NCI-H526 treated with DMSO at 0.1 percent for 48 hours (cell line): Measurements from ENCODE around the gene PRR33.

Experiments
- DNase-seq: peaks from one replicate; lab custom pipeline; 2025; lab: John Stamatoyannopoulos, UW

PRR33 gene

DNA sequence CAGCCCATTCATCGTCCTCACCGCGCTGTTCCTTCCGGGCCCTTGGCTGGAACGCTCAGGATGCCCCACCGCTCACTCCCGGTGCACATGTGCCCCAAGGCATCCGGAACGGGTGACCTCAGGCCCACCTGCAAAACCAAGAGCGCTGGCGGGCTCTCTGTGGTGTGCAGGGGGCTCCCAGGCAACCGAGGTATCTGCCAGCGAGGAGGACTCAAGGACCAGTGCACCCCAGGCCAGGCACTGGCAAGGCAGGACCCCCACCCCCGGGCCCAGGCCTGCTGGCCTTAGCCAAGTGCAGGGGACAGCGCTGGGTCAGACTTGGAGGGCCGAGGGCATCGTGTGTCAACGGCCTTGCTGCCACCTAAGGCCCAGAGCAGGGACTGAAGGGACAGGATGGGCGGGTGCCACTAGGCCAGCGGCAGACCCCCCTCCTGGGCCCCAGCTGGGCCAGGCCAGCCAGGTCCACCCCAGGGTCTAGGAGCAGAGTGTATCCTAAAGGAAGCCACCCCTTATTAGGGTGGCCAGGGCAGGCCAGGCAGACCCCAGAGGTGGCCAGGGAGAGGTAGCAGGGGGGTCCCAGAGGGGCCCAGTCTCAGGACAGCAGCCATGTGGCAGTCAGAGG is 36.3 kb upstream of the PRR33 start:
- DNase-seq = no peak

DNA sequence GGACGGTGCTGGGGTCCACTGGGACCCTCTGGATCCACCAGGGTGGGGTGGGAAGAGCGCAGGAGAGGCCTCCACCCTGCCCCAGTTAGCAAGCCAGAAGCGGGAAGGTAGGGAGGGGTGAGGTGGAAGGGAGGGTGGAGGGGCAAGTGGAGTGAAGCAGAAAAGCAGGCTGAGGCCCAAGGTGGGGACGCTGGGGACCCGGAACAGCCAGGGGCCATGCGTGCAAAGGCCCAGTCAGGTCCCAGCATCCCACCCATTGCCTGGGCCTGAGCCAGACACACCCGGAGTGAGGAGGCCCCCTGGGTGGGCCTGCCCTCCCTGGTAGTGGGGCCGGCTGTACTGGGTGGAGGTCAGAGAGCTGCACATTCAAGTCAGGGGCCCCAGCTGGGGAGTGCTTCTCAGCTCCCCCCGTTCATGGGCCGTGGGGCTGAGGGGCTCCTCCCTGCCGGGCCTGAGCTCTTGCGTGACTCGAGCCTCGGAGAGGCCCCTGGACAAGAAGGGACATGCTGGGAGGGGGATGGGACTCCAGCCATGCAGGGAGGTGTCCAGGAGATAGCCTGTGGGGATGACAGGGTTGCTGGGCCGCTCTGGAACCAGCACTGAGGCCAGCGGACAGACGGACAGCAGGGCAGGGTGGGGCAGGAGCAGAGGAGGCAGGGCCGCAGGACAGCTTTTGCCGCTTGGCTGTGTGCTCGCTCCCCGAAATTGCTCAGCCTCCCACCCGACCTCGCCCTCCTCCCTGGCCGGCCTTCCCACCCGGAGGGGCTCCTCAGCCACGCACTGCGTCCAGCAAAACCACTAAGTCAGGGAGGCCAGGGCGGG is 35.5 kb upstream of the PRR33 start:
- no peak for DNase-seq

DNA sequence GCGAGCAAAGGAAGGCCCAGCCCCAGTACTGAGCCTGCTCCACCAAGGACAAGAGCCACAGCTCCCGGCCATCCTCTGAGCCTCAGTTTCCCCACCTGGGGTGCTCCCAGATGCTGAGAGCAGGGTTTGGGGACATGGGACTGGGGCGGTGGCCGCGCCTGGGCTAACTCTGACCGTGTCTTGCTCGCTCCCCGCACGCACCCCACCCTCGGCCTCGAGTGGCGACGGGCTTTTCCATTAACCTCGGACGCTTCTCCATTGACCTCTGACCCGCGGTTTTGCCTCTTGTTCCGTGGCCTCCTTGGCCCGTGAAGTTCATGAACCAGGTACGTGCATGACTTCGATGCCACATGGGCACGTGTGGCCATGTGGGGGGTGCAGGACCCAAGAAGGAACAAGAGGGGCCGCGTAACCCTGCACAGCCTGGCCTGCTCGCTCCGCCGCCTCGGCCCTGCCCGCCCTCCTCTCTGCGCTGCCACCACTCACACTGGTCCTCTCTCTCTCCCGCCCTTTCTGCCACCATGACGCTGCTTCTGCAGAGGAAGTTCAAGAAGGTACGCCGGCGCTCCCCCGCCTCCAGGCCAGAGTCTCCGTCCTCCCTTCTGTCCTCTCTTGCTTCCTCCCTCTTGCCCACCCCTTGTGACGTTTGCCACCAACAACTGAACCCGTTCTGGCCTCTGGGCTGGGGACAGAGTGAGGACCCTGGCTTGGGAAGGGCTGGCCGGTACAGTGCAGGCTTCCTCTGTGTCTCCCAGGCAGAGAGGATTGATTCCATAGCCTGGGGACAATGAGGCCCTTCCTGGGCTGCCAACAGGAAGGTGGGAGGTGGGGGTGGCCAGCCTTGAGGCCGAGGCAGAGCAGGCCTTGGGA is 34.7 kb upstream of the PRR33 start:
- DNase-seq = no peak

DNA sequence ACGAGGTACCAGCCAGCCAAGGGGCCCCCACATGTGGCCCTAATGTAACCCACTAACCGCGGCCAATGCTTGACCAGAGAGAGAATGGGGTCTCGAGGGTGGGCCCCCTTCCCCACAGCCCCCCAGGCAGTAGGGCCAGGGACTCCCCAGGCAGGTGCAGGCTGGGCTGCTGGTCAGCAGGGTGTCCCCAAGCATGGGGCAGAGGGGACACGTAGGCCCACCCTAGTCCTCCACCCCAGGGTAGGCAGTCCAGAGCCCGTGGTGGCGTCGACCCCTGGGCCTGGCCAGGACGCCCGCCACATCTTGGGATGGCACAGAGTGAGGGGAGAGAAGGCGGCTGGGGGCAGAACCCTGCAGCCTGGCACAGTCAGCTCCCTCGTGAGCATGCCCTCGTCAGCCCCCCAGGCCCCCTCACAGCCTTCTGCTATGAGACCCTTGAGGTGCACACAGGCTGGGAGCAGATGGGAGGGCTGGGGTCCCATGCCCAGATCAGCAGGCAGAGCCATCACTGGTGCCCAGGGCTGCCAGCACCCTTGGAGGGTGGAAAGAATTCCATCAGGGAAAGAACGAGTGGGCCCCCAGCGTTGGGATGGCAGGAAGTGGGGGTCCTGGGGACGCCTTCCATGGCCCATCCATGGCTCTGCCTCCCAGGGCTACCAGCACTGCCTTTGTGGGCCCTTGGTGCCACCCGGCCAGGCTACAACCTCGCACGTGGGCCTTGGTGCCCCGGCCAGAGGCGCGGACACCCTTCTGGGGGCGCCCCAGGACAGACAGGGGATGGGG is 33.9 kb upstream of the PRR33 start:
- DNase-seq = no peak

DNA sequence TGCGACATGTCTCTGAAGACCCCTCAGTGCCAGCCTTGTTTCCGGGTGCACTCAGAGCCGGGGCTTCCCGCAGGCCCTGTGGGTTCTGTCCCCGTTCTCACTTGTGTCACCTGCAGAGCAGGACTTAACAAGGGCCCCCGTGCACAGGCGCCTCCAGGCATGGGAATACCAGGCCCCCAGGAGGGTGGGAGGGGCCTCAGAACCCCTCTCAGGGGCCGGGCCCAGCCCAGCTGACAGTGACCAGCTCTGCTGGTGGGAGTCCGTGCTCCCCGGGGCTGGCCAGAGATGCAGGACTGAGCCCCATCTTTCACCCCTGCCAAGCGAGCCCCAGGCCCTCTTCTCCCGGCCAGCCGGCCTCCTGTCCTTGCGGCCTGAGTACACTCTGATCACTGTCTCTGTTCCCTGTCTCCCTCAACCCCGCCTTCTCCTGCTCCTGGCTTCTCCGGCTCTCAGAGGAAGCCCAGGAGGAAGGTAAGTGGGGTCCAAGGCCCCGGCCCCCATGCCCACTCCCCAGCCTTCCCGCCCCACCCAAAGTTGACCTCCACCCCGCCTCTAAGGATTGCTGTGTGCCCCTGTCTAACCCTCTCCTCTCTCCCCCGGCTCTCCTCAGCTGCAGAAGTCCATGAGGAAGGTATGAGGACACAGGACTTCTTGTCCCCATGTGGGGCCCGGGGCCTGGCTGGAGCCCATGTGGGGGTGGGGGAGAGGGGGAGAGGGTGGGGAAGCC is 33.1 kb upstream of the PRR33 start:
- no peak for DNase-seq

DNA sequence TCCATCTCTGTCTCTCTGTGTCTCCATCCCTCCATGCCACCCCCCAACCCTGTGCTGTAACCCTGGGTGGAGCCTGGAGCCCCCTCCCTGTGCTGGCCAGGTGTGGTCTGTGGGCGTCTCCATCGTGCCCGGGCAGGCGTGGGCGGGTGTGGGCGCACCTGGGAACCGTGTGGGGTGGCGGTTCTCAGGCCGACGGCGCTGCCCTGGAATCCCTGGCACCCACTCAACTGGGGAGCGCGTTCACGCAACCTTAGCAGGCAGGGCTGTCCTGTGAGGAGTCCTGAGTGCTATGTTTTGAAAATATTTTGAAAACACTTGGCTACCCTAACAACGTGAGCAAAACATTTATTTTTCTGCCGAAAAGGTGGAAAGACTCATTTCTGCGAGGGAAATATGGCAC is 32.5 kb upstream of the PRR33 start:
- DNase-seq = no peak

DNA sequence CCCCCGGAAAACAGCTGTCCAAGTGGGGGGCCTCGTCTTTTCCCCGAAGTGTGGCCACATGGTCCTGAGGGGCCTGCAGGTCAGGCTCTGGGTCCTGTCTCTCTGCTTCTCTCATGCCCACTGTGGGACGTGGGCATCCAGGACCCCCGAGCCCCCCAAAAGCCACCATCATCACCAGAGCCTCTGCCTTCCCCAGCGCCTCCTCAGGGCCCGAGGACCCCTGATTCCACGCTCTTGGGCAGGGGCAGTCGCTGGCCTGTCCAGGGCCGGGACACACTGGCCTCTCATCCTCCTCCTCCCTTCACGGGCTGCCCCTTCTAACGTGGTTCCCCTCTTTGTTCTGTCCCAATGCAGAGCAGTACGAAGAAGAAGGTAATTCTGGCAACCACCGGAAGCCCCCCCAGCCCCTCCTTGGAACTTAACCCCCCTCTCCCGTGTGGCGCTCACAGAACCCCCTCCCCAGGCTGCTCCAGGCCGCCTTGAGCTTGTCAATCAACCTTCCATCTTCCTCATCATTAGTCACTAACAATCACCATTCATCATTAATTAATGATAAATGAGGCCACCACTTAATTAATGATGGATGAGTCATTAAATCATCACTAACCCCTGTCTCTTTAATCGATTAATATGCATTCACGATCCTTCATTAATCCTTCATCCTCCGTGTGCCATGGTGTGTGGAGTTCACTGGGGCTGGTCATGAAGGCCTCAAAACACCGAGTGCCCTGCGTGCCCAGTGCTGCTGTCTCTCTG is 31.7 kb upstream of the PRR33 start:
- no peak for DNase-seq

DNA sequence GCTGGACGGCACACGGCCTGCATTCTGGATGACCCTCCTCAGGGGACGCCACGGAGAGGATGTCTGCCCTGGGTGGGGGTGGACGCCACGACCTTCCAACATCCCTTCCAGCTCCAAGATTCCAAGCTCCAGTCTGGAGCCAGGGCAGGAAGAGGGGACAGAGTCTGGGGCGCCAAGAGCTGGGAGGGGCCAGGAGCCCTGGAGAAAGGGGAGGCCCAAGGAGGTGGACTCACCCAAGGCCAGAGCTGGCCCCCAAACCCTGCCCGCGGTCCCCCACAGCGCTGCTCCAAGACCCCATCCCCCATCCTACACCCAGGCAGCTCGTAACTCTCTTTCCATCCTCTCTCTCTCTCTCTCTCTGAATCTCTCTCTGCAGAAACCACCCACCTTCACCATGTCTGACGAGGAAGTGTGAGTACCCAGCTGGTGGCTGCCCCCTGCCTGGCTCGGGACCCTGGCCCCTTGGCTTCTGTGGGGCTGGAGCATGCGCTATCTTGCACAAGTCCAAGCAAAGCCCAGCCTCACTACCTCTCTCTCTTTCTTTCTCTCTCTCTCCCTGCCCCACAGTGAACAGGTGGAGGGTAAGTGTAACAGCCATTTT is 30.9 kb upstream of the PRR33 start:
- DNase-seq = no peak

DNA sequence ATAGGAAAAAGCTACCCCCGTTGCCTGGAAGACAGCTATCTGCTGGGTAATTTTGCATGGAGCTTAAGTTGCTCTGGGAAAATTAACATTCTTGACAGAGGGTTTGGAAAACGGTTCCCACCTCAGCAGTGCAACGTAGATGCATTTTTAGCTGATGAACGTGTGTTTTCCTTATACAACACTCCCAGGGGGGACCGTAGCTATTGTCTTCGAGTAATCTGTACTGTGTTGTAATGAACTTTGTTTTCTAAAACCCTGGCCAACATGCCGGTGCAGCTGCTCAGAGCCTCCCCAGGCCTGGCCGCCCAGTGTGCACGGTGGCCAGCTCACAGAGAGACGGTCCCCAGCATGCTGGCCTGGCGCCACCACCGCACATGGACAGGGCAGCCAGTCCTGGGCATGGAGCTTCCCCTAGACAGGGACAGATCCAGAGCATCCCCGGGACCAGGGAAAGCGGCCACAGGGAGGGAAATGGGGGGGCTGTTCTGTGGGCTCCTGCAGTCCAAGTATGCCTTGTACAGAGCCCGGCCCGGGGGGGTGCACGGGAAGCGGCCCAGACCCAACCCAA is 30.0 kb upstream of the PRR33 start:
- no peak for DNase-seq

DNA sequence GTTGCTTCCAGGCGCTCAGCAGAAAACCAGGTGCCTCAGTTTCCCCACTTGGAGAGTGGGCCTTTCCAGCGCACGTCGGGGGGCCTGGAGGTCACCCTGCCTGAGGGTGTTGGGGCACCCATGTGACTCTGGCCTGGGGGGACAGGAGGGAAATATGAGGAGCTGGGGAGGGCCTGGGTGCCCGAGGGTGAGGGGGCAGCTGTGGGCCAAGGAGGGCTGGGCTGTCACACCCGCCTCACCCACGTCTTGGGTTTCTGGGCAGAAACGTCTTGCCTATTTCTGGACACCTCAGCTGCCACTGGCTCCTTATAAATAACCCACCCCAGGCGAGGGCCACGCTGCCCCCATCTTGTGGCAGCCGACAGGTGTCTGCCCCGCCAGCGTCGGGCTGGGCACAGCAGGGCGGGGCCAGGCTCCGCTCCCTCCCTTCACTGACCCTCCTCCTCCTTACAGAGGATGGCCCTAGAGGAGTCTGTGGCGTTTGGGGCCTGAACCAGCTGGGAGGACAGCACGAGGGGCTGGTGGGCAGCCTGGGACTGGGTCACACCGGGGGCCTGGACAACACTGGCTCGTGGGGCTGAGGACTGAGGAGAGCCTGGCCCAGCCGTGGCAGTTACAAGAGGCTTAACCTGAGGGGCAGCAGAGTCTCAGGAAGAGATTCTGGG is 29.3 kb upstream of the PRR33 start:
- DNase-seq = no peak

DNA sequence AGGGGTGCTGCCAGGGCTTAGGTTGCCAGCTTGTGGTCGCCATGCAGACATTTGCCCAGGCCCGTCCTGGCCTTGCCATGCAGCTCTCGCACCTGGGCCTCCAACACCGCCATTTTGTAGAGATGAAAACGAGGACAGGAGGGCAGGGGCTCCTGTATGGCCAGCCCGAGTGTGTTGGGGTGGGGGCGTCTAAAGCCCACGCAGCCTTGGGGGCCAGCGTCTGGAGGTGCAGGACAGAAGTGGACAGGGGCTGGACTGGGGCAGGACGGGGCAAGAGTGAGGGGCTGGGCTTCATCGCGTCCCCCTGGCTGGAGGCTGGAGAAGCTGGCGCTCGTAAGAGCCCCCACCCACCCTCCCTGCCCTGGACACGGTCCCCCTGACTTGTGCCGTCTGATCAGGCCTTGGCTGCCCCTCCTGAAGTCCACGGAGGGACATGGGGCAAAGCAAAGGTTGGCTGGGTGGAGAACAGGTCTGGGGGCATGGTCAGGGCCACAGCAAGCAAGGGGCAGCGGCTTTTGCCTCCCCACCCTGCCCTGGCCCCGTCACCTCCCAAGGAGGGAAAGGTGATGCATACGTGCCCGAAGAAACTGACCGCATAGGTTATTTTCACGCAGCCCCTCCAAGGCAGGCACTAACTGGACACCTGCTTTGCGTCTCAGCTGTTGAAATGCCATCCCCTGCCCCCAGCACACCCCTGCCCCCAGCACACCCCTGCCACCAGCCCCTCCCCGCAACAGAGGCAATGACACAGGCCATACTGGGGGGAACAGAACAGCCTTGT is 28.6 kb upstream of the PRR33 start:
- DNase-seq = no peak

DNA sequence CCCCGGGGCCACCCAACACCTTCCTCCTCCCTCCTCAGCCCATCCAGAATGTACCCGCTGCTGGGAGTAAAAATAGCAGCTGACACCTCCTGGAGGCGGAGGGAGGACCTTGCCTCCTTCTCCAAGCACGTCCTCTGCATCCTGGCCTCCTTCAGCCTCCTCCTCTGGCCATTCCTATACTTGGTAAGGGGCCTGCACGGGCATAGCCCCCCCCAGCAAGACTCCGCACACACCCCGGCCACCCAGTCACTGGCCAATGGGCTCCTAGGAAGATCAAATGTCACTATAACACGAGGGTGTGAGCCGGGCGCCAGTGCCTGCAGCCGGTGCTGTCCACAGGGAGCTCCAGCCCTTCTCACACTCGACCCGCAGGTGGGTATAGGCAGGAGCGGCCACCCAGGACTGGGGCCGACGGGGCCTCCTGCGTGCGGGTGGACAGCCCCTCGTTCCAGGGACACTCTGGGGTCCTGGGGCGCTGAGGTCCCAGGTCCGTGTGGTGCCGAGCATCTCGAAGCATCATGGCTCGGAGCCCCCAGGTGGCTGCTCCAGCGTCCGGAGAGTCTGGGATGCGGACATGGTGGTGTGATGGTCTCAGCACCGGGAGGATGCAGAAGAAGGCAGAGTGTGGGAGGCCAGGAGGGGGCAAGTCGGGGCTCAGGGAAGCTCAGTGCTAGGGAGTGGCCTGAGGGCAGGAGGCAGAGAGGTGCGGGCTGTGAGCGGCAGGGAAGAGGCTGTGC is 27.9 kb upstream of the PRR33 start, which contains the start of gene TNNT3:
TNNT3 (plus strand) TSS at position 313 of the 737 bp plus-strand sequence. CDS start 3,172 bp downstream, outside the sequence.
- no peak for DNase-seq

DNA sequence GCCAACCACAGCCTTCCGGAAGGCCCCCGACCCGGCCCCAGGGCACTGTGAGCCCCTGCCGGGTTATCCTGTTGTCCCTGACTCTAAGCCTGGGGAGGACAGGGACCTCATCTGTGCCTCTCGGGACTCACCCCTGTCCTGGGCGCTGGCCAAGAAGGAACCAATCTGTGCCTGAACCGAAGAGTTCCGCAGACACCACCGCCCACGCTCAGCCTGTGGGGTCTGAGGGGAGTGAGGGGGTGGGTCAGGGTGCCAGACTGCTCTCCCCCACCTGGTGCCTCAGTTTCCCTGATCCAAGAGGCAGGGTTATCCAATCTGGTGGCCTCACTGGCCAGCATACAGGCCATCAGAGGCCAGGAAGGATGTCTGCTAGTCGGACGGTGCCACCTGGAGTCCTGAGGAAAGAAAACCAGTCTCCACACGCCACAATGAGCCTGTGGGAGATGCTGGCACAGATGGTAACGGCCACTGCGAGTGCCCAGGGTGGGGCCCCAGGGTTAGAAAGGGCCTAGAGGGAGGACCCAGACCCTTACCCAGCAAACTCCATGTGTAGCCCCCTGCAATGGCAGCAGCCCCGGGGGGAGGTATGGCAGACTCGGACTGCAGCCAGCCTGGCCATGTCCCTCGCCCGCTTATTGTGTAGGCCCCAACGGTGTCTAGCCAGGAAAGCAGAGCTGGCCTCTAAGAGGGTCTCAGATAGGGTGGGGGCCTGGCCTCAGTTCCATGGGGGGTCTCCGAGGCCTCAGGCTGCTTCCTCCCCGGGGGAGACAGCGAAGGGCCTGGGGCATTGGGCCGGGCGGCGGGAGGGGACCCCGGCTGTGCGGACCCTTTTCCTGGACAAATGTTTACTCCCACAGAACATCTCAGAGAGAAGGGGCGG is 27.0 kb upstream of the PRR33 start:
- DNase-seq = no peak

DNA sequence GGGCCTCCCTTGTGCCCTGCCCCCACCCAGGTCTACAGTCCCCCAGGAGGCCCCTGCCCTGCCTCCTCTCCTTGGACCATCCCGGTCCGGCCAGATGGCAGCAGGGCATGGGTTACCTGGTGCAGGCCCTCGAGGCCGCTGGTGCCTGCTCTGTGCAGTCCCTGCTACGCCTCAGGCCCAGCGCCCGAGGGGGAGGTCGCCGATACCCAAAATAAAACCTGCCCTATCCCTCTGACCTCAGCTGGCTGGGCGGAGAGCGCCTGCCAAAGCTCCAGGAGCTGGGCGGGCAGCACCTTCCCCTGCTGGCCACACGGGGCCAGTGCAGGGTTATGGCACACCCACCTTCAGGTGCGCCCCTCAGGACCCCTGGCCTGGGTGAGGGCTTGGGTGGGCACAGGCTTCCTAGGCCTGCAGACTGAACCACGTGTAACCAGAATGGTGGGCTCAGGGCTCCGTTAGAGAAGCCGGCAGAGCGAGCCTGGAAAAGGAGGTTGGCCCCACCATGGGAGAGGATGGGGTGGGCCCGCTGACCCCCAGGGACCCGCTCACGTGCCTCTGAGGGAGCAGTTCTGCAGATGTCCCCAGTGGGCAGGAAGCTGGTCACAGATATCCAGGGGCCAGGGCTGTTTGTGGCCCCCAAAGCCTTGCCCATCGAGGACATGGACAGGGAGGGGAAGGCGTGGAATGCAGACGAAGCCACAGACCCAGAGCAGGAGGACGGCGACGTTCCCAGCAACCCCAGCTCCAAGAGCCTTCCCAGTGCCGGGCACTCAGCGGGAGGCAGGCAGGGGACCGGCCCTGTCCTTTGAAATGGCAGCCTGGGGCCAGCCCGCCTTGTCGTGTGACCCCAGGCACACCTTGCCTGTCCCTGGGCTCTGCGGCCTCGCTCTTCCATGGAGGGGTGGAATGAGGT is 26.1 kb upstream of the PRR33 start:
- no peak for DNase-seq

DNA sequence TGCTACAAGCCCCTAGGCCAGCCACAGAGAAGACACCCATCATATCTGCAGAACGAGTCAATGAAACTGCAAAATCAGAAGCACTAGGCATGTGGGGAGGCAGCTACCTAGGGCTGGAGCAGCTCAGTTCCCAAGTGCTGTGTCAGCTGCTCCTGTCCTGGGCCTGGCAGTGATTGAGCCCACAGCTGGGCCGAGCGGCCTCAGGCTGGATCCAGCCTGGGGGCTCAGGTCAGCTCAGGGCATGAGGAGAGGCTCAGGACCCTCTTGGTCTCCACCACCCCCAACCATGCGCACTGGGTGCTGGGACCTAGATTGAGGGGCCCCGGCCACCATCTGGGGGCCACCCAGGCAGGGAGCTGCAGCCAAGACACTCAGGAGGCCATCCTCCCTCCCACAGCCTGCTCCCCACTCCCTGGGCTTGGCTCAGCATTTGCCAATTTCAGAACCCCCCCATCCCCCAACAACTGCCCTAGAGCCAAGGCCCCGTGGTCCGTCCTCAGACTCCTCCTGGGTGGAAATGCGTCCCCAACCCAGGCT is 25.4 kb upstream of the PRR33 start:
- no peak for DNase-seq
